ENCODE measurements around the gene PLPPR3.
A peak's percentile ranks its signal among the peaks of the same experiment; 100 is the strongest.

PLPPR3 gene

GRCh38 chr19:805600-806550, 15.9 kb downstream of the PLPPR3 start:
- H3K4me3 ChIP-seq (ENCODE audit: low read length in 2 of 2): no peak overlapping the region
- no peak overlapping the region for H2AFZ ChIP-seq (ENCODE audit: low read length)
- WGBS, 2 donors (ENCODE audit: extremely low coverage in 2 of 2, insufficient read length in 2 of 2, insufficient replicate concordance in 1 of 2): no CpG with 5 or more reads among the region's 93 CpGs
- no peak overlapping the region for H3K14ac ChIP-seq (ENCODE audit: low read length)
- H3K79me1 ChIP-seq (ENCODE audit: low read depth, low read length): peaks cover 49% of the 10 kb centered on the region
- peak overlapping the region; percentile 41 for H2BK12ac ChIP-seq (ENCODE audit: low read length)
- no peak for DNase-seq (ENCODE audit: low spot score)
- H3K9me3 ChIP-seq (replicated peaks in 1 of 2; ENCODE audit: control insufficient read depth in 2 of 2, insufficient read depth in 1 of 2, low read depth in 1 of 2, low read length in 2 of 2): no peaks in the 10 kb centered on the region
- no peaks in the 10 kb centered on the region for H3K27me3 ChIP-seq (ENCODE audit: control insufficient read depth in 3 of 3, insufficient read depth in 3 of 3, low read depth in 1 of 3, low read length in 3 of 3)
- no peak overlapping the region for H3K4me2 ChIP-seq (ENCODE audit: insufficient read depth, low read length, poor library complexity, severe bottlenecking)
- H3K4ac ChIP-seq (ENCODE audit: low read length): no peak overlapping the region
- no peak overlapping the region for H3K9ac ChIP-seq (ENCODE audit: low read depth, low read length, poor library complexity)
- no peak overlapping the region for H3K18ac ChIP-seq (ENCODE audit: low read length)
- H2BK15ac ChIP-seq (ENCODE audit: low read length): no peak overlapping the region
- peak overlapping the region; percentile 55 for H3K23ac ChIP-seq (ENCODE audit: low read depth, low read length, poor library complexity)
- H4K8ac ChIP-seq (ENCODE audit: low read depth, low read length): no peak overlapping the region
- no peak overlapping the region for H3K27ac ChIP-seq (replicated peaks; ENCODE audit: low read length)
- H3K36me3 ChIP-seq (replicated peaks in 1 of 2; ENCODE audit: control insufficient read depth in 2 of 2, insufficient read depth in 2 of 2, low read length in 2 of 2): peaks cover 81 to 100% of the 10 kb centered on the region in 2 donors
- H4K91ac ChIP-seq (ENCODE audit: low read depth, low read length, poor library complexity): no peak overlapping the region
- no peak overlapping the region for H2BK5ac ChIP-seq (ENCODE audit: low read length)
- no peak overlapping the region for H2BK120ac ChIP-seq (ENCODE audit: low read depth, low read length)
- H3K4me1 ChIP-seq (ENCODE audit: control insufficient read depth in 2 of 2, insufficient read depth in 1 of 2, low read depth in 1 of 2, low read length in 2 of 2): peaks cover 4 to 18% of the 10 kb centered on the region in 2 donors
- no peak overlapping the region for H2AK5ac ChIP-seq (ENCODE audit: low read depth, low read length)

- H3K27me3 ChIP-seq (ENCODE audit: control insufficient read depth in 3 of 3, insufficient read depth in 3 of 3, low read depth in 1 of 3, low read length in 3 of 3): no peaks in the 10 kb centered on the region
- peak overlapping the region; percentile 11 for H3K4me2 ChIP-seq (ENCODE audit: insufficient read depth, low read length, poor library complexity, severe bottlenecking)
- H3K9ac ChIP-seq (ENCODE audit: low read depth, low read length, poor library complexity): peak overlapping the region; percentile 21
- no peak overlapping the region for H2AFZ ChIP-seq (ENCODE audit: low read length)
- peaks cover 80 to 100% of the 10 kb centered on the region in 2 donors for H3K36me3 ChIP-seq (replicated peaks in 1 of 2; ENCODE audit: control insufficient read depth in 2 of 2, insufficient read depth in 2 of 2, low read length in 2 of 2)
- no peak overlapping the region for H2AK5ac ChIP-seq (ENCODE audit: low read depth, low read length)
- H3K18ac ChIP-seq (ENCODE audit: low read length): peak overlapping the region; percentile 28
- peaks cover 10 to 24% of the 10 kb centered on the region in 2 donors for H3K4me1 ChIP-seq (ENCODE audit: control insufficient read depth in 2 of 2, insufficient read depth in 1 of 2, low read depth in 1 of 2, low read length in 2 of 2)
- H3K9me3 ChIP-seq (replicated peaks in 1 of 2; ENCODE audit: control insufficient read depth in 2 of 2, insufficient read depth in 1 of 2, low read depth in 1 of 2, low read length in 2 of 2): no peaks in the 10 kb centered on the region
- peak overlapping the region; percentile 55 for H3K23ac ChIP-seq (ENCODE audit: low read depth, low read length, poor library complexity)
- no peak overlapping the region for H3K4me3 ChIP-seq (ENCODE audit: low read length in 2 of 2)
- H2BK15ac ChIP-seq (ENCODE audit: low read length): no peak overlapping the region
- no peak overlapping the region for H3K27ac ChIP-seq (replicated peaks; ENCODE audit: low read length)
- no peak overlapping the region for H4K8ac ChIP-seq (ENCODE audit: low read depth, low read length)
- no peak overlapping the region for H4K91ac ChIP-seq (ENCODE audit: low read depth, low read length, poor library complexity)
- H2BK5ac ChIP-seq (ENCODE audit: low read length): no peak overlapping the region
- no peak overlapping the region for H3K4ac ChIP-seq (ENCODE audit: low read length)
- WGBS, 2 donors (ENCODE audit: extremely low coverage in 2 of 2, insufficient read length in 2 of 2, insufficient replicate concordance in 1 of 2): no CpG with 5 or more reads among the region's 33 CpGs
- no peak overlapping the region for H2BK12ac ChIP-seq (ENCODE audit: low read length)
- no peak overlapping the region for H3K14ac ChIP-seq (ENCODE audit: low read length)
- DNase-seq (ENCODE audit: low spot score): no peak
- peak overlapping the region; percentile 61 for H2BK120ac ChIP-seq (ENCODE audit: low read depth, low read length)
- peaks cover 46% of the 10 kb centered on the region for H3K79me1 ChIP-seq (ENCODE audit: low read depth, low read length)
Observed at GRCh38 chr19:805166-805551, 16.6 kb downstream of the PLPPR3 start.

GRCh38 chr19:804419-805165, 17.2 kb downstream of the PLPPR3 start:
- Histone ChIP-seq H3K23ac (ENCODE audit: low read depth, low read length, poor library complexity) (peak overlapping the region; percentile 55), H2AK5ac (ENCODE audit: low read depth, low read length) (no peak overlapping the region), H4K91ac (ENCODE audit: low read depth, low read length, poor library complexity) (no peak overlapping the region), H3K27me3 (ENCODE audit: control insufficient read depth in 3 of 3, insufficient read depth in 3 of 3, low read depth in 1 of 3, low read length in 3 of 3) (no peaks in the 10 kb centered on the region), H2BK5ac (ENCODE audit: low read length) (no peak overlapping the region), H2BK120ac (ENCODE audit: low read depth, low read length) (peak overlapping the region; percentile 61), H2AFZ (ENCODE audit: low read length) (no peak overlapping the region), H4K8ac (ENCODE audit: low read depth, low read length) (no peak overlapping the region), H3K4me1 (ENCODE audit: control insufficient read depth in 2 of 2, insufficient read depth in 1 of 2, low read depth in 1 of 2, low read length in 2 of 2) (peaks cover 13 to 27% of the 10 kb centered on the region in 2 donors), H3K27ac (replicated peaks; ENCODE audit: low read length) (no peak overlapping the region), H3K9me3 (replicated peaks in 1 of 2; ENCODE audit: control insufficient read depth in 2 of 2, insufficient read depth in 1 of 2, low read depth in 1 of 2, low read length in 2 of 2) (no peaks in the 10 kb centered on the region), H3K18ac (ENCODE audit: low read length) (peak overlapping the region; percentile 28), H3K14ac (ENCODE audit: low read length) (no peak overlapping the region), H3K4me3 (ENCODE audit: low read length in 2 of 2) (no peak overlapping the region), H3K4ac (ENCODE audit: low read length) (no peak overlapping the region), H3K79me1 (ENCODE audit: low read depth, low read length) (peaks cover 46% of the 10 kb centered on the region), H3K36me3 (replicated peaks in 1 of 2; ENCODE audit: control insufficient read depth in 2 of 2, insufficient read depth in 2 of 2, low read length in 2 of 2) (peaks cover 78 to 100% of the 10 kb centered on the region in 2 donors), H2BK15ac (ENCODE audit: low read length) (no peak overlapping the region), H2BK12ac (ENCODE audit: low read length) (no peak overlapping the region), H3K9ac (ENCODE audit: low read depth, low read length, poor library complexity) (no peak overlapping the region), H3K4me2 (ENCODE audit: insufficient read depth, low read length, poor library complexity, severe bottlenecking) (no peak overlapping the region)
- no CpG with 5 or more reads among the region's 53 CpGs for WGBS, 2 donors (ENCODE audit: extremely low coverage in 2 of 2, insufficient read length in 2 of 2, insufficient replicate concordance in 1 of 2)
- DNase-seq (ENCODE audit: low spot score): no peak

Data from neuronal stem cell (in vitro differentiated cells).